ENCODE data around the gene CSNK1D. TPM values are rescaled to one million over a fixed set of nuclear protein-coding genes. Genes with fewer than 3 reads are reported as not detected.
A peak's percentile ranks its signal among the peaks of the same experiment; 100 is the strongest.

The CSNK1D gene
- total RNA-seq, 1 donor from 2014 or later: 150 TPM

DNA sequence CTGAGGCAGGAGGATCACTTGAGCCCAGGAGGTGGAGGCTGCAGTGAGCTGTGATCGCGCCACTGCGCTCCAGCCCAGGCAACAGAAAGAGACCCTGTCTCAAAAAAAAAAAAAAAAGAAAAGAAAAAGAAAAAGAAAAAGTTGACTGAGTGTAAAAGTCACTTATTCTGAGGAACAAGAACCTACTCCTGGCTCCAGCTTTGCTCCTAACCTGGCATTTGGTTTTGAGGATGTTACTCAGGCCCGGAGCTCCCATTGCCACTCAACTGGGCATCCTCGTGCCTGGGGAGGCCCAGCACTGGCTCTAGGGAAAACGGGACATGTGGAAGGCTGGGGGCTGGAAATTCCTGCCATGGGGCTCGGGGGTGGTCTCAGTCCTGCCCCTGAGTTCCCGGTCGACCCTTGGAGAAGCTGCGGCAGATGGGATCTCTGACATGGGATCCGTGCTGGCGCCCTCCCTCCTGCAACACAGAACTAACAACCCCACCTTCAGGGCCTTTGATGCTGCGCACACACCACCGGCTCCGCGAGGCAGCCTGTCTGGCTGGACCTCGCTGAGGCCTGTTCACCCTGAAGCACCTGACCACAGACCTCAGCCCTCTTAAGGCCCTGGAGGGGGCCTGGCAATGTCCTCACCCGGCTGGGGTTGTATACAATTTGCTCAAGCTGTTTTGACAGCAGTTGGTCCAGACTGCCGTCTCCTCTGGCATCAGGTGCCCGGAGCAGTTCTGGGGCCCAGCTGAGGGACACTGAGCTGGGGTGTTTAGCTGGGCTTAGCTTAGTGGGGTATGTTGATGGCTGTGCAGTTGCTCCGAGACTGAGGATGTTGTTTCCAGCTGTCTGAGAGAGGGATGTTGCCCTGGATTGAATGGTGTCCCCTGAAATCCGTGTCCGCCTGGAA lies 31.6 kb upstream of the CSNK1D start:
- no peaks in the 10 kb centered on the region for H3K27me3 ChIP-seq
- DNase-seq: no peak
- ATAC-seq: no peak
- H3K4me1 ChIP-seq: peaks cover 9% of the 10 kb centered on the region
- intact Hi-C loops (cut with DNase I): no loop called here
- H3K4me3 ChIP-seq: no peak overlapping the region
- H3K27ac ChIP-seq: no peak overlapping the region
- no peaks in the 10 kb centered on the region for H3K9me3 ChIP-seq
- TF ChIP-seq, protein P1, sequence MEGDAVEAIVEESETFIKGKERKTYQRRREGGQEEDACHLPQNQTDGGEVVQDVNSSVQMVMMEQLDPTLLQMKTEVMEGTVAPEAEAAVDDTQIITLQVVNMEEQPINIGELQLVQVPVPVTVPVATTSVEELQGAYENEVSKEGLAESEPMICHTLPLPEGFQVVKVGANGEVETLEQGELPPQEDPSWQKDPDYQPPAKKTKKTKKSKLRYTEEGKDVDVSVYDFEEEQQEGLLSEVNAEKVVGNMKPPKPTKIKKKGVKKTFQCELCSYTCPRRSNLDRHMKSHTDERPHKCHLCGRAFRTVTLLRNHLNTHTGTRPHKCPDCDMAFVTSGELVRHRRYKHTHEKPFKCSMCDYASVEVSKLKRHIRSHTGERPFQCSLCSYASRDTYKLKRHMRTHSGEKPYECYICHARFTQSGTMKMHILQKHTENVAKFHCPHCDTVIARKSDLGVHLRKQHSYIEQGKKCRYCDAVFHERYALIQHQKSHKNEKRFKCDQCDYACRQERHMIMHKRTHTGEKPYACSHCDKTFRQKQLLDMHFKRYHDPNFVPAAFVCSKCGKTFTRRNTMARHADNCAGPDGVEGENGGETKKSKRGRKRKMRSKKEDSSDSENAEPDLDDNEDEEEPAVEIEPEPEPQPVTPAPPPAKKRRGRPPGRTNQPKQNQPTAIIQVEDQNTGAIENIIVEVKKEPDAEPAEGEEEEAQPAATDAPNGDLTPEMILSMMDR (IDR thresholded peaks at IDR 0.05): no peak
- no peaks in the 10 kb centered on the region for H3K36me3 ChIP-seq

DNA sequence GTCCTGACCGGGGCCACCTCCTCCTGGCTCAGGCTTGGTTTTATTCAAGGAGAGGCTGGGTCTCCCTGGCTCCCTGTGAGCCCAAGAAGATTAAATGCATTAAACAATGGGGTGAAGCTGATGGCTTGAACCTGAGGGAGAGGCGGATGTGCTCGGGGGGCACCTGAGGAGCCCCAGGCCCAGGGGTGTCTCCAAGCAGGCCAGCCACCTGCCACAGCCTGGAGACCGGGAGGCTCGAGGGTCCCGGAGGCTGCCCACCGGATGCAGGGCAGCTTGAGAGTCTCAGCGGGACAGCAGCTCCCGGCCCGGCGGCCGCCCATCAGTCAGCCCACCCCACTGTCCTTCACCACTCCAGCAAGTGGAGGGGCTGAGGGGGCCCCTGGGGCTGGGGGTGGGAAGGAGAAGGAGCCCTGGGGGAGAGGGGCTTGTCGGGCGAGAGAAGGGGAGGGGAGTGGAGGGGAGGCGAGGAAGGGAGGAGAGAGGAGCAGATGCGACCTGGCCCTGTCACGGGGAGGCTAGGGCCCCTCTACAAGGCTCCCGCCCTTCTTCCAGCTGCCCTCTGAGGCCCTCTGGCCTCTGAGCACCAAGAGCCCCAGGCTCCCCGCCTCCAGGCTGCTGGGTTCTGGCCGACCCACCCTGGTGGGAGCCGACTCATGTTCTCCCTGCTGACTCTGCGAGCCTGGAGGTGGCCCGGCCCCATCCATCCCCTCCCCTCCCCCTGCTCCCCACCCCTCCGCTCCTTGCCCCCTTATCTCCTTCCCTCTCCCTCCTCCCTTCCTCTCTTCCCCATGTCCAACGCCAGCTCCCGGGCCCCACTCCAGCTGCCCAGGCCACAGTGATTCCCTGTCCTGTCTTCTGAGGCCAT lies 30.7 kb upstream of the CSNK1D start:
- DNase-seq (peak; percentile 59), ATAC-seq (no peak)
- H3K27ac ChIP-seq: no peak overlapping the region
- peaks cover 9% of the 10 kb centered on the region for H3K4me1 ChIP-seq
- no peaks in the 10 kb centered on the region for H3K27me3 ChIP-seq
- no peaks in the 10 kb centered on the region for H3K9me3 ChIP-seq
- H3K36me3 ChIP-seq: no peaks in the 10 kb centered on the region
- TF ChIP-seq, protein P1 (IDR thresholded peaks at IDR 0.05): no peak
- no peak overlapping the region for H3K4me3 ChIP-seq
- intact Hi-C loops (cut with DNase I): no loop called here

DNA sequence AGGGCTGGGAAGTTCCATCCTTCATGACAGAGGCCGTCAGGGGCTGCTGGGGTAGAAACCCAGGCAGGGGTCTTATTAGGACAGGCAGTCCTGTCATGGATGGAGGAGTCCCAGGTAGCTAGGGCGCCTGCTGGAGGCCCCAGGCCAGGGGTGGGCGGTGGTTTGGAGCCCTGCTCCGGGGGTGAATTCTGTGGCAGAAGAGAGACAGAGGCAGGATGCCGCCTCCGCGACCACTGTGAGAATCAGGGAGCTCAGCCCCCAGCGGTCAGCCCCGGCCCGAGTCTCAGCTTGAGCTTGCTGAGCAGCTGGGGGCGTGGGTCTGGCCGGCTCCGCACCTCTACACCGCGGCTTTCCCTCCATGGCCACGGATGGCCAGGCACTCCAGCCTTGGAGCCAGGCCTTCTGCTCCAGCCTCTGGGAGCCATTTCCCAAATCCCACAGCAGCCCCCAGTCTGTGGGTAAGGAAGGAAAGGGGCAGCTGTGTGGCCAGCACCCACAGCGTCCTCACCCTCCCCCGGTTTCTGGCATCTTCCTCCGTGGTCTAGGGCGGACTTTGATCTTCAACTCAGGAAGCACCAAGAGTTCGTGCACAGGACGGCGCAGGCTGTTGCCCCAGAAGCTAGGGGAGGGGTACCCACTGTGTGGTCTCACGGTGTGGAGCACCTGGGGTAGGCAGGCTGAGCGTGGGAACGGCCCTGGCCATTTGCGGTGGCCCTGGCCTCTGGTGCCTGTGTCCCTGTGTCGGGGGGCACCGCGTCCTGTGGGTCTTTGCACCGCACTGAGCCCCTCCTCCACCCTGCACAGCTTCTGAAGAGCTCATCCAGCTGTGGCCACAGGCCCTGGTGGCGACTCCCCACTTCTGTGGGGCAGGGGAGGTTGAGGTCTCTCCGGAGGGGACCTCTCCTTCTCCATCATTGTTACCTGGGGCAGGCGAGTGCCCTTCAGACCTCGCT lies 29.8 kb upstream of the CSNK1D start:
- Histone ChIP-seq H3K4me1 (peaks cover 14% of the 10 kb centered on the region), H3K4me3 (no peak overlapping the region), H3K27ac (no peak overlapping the region), H3K9me3 (no peaks in the 10 kb centered on the region), H3K36me3 (no peaks in the 10 kb centered on the region), H3K27me3 (no peaks in the 10 kb centered on the region)
- intact Hi-C loops (cut with DNase I): no loop called here
- TF ChIP-seq, protein P1 (IDR thresholded peaks at IDR 0.05): no peak
- DNase-seq (peak; percentile 64), ATAC-seq (no peak)

DNA sequence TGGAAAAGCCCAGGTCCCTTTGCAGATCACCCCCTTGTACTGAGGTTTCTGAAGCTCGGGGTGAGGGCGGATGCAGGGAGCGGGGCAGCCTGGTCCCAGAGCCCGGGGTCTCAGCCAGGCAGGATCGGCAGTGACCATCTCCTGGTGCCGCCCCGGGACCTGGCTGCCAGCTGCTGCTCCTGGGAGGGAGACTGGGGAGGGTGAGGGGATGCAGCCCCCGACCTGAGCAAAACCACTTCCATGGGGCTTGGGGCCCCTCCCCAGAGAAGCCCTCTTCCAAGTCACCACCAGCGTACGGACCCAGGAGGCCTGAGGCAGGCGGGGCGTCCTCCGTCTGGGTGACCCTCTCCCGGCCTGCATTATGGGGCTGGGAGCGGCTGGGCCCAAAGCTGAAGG lies 29.1 kb upstream of the CSNK1D start:
- H3K36me3 ChIP-seq: no peaks in the 10 kb centered on the region
- H3K27ac ChIP-seq: no peak overlapping the region
- TF ChIP-seq, protein P1 (IDR thresholded peaks at IDR 0.05): no peak
- H3K27me3 ChIP-seq: no peaks in the 10 kb centered on the region
- H3K4me1 ChIP-seq: peaks cover 16% of the 10 kb centered on the region
- ATAC-seq: no peak
- no peak overlapping the region for H3K4me3 ChIP-seq
- intact Hi-C loops (cut with DNase I): no loop called here
- no peaks in the 10 kb centered on the region for H3K9me3 ChIP-seq
- DNase-seq: peak; percentile 60
